Umbilical cord (tissue), 2 donors: ENCODE results near the gene RPA3. TPM values are rescaled to one million over a fixed set of nuclear protein-coding genes. Genes with fewer than 3 reads are reported as not detected.
A peak's percentile ranks its signal among the peaks of the same experiment; 100 is the strongest.

Experiments used
- DNase-seq: peaks from one replicate; pipeline ENCODE4 v3.0.0-alpha.2; 2015; ENCODE audit warnings: low spot score
- total RNA-seq: library from RNA; depleted of rRNA; stranded (reverse); fragments of >200 nt; gene quantifications from one replicate; pipeline ENCODE4 v1.2.3, GENCODE V29; 2014; ENCODE audit warnings: low replicate concordance; ENCODE audit not compliant: insufficient read depth

RPA3 gene
- total RNA-seq, result 25.8 TPM

- DNase-seq, result no peak
Measured at GRCh38 chr7:7718492-7718891, at the start of gene RPA3. RPA3 (minus strand) TSS chr7:7718607; CDS start chr7:7640418, 78,189 bp downstream.

DNA sequence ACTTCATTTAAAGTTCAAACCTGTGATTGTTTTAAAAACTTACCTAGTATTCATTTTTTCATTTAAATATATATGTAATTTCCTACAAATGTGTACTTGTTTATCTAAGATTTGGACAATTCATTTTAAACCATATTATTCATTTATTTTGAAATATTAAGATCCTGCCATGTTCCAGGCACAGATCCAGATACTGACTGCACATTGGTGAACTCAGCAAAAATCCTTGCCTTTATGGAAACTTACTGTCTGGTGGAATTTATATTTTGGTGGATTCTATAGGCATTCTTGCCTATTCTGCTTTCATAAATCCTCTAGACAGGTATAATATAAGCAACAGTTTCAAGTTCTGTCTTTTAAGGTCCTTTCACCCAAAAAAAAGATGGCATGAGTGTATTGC, 48.3 kb upstream of the RPA3 start:
- DNase-seq, result no peak

DNA sequence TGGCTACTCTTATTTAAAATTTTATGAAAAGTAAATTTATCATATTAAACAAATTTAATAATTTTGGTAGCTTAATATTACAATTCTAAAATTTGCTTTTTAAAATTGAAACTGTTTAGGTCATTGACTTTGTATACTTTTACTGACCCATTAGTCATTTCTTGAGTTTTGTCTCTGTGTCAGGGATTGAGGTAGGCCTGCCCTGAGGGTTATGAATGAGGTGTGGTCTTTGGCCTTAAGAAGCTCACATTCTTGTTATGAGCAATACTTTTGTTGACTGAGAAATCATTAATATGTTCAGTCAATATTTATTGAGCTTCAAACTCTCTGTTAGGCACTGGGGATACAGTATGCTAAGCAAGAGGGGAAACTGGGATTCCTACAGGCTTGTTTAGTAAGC, 47.0 kb upstream of the RPA3 start:
- DNase-seq, result no peak

DNA sequence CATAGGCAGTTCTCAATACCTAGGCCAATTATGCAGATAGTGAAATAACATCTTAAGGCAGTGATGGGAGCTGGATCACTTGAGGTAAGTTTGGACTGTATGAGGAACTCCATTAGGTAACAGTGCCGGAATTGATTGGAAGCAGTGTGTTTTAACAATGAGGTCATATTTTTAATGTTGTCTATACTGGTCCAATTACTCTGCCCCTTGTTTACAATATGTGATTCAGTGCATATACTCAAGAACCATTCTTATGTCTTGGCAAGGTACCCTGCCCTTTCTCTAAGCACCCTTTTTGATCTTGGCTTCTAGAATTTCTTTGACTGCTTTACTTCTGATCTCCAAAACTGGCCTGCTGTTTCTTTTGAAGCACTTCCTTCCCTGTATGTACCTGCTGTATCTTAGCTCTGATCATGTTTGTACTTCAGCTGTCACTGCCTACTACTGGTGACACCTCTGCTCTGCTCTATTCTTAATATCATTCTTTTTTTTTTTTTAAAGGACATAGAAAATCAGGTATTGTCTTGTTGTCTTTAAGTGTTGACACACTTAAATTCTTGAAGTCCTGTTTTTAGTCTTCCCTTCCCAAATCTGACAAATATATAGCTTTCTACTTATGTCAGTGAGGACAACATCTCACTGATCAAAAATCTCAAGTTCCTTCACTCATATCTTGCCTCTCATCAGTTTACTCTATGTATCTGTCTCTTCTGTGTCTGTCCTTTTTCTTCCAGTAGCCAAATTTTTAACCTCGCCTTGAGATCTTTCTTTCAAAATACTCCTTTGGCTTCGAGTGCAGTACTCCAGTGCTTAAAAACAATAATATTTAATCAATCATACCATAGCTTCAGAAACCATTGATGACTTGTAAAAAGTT, 46.4 kb upstream of the RPA3 start:
- DNase-seq, result no peak

DNA sequence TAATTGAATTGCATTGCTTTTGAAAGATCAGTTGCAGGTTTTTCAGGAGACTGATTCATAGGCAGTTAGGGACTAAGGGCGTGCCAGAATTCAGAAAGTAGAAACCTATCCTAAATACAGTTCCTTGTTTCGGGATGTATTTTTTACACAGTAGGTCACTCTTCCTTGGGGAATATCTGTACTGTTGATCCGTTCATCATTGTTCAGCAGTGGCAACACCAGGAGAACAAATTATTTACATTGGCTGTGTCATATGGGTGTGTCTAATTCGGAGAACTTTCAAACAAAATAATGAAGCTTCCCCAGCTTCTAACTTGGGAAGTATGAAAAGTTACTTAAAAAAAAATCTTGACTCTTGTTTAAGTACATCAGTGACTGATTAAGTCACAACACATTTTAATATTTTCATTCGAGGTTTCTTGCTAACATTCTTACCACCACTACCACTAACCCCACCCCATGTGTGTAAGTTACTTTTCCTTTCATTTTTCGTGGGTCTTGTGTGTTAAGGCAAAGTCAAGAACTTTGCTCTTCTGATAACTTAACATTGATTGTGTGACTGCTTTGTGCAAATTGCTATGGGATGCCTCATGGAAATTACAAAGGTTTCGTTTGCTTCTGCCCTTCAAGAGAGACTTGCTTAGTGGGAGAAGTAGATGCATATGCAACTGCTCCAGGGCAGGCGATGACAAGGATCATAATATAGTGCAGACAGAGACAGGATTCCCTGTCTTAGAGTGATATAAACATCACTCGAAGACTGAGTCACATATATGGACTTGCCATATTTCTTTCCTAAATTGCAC, 43.8 kb upstream of the RPA3 start:
- peak; percentile 91 for DNase-seq

- DNase-seq, result peak; percentile 71
Measured at GRCh38 chr7:7761340-7761973, 43.0 kb upstream of the RPA3 start.

DNA sequence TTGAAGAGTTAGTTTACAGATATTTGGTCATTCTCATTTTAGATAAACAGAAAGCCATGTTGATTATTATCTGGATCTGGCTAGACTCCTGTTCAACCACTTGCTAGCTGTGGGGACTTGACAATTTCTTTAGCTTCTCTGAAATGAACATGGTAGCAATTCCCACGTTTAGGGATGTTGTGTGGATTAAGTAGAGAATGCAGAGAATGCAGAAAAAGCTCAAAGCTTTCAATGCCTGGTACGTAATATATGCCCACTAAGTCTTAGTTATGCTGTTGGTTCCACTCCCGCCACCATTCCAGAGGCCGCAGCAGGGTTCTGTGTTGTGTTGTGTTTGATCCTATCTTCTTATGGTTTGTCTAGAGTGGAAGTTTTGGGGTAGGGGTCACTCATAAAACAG, 39.2 kb upstream of the RPA3 start:
- peak; percentile 49 for DNase-seq

DNA sequence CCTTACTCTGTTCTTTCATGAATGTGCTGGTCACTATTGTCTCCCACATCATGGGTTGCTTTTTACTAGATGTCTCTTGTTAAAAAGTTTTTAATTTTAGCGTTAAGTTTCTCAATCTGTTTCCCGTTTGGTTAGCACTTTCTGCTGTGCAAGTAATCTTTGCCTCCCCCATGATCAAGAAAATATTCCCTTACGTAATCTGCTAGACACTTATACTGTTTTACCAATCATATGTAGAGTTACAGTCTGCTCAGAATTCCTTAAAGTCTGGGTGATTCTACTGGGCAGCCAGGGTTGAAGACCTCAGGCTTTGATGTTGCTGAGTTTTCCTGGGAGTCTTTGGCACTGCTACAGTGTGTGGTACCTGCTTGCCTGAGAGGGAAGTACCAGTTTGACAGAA, 38.2 kb upstream of the RPA3 start:
- no peak for DNase-seq

- no peak for DNase-seq
Measured at GRCh38 chr7:7751243-7752092, 33.1 kb upstream of the RPA3 start.

DNA sequence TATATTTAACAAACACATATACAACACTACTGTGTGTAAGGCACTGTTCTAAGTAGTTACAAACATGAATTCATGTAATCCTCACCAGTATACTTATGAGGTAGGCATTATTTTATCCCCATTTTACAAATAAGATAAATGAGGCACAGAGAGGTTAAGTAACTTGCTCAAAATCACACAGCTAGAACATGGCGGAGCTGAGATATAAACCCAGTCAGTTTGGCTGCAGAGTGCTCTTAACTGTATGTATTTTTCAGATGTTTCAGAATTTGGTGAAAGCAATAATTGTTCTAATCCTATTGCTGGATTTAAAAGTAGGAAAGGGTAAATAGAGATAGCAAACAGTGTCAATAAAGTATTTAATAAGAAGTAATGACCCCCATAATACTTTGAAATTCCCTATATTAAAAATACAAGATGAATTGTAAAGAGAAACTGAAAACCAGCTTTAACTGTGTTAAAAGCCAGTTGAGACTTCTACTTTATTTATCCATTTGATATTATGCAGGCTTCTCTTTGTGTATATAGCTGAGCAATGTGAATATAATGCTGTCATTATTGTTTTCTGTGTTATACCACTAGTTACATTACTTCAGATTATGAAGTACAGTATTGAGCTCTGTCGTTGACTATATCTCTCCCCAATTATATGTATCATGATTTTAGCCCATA, 32.3 kb upstream of the RPA3 start:
- no peak for DNase-seq

DNA sequence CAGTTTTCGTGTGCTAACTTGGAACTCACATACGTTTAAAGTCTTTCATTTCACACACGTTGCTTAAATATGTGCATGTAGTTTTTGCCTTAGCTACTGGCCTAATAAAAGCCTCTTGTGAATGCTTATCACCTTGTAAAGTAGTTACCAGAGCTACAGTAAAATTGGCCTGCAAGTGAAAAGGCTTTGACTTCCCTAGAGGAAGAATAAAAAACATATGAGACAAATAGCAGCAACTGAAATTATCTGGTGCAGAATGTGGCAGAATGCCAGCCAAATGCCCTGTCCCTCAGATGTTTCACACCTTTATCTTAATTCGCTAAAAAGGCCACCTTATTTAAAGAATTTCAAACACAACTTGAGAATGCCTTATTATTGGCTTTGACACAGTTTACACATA, 28.1 kb upstream of the RPA3 start:
- DNase-seq, result peak; percentile 64

GRCh38 chr7:7745966-7746365, 27.6 kb upstream of the RPA3 start:
- DNase-seq, result no peak

- DNase-seq, result no peak
Measured at GRCh38 chr7:7745258-7745657, 26.9 kb upstream of the RPA3 start.

DNA sequence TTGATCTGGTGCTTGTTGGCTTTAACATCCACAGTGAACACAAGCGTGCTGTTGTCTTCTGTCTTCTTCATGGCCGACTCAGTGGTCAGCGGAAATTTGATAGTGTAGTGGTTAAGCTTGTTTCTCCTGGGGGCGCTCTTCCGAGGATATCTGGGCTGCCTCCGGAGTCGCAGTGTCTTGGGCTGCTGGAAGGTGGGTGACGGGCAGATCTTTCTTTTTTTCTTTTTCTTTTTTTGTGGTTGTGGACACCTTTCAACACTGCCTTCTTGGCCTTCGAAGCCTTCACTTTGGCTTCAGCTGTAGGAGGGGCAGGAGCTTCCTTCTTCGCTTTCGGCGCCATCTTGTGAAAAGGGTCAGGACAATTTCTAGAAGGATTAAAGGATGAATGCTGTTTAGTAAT, 23.8 kb upstream of the RPA3 start:
- no peak for DNase-seq

GRCh38 chr7:7740037-7740355, 21.6 kb upstream of the RPA3 start:
- DNase-seq, result no peak

DNA sequence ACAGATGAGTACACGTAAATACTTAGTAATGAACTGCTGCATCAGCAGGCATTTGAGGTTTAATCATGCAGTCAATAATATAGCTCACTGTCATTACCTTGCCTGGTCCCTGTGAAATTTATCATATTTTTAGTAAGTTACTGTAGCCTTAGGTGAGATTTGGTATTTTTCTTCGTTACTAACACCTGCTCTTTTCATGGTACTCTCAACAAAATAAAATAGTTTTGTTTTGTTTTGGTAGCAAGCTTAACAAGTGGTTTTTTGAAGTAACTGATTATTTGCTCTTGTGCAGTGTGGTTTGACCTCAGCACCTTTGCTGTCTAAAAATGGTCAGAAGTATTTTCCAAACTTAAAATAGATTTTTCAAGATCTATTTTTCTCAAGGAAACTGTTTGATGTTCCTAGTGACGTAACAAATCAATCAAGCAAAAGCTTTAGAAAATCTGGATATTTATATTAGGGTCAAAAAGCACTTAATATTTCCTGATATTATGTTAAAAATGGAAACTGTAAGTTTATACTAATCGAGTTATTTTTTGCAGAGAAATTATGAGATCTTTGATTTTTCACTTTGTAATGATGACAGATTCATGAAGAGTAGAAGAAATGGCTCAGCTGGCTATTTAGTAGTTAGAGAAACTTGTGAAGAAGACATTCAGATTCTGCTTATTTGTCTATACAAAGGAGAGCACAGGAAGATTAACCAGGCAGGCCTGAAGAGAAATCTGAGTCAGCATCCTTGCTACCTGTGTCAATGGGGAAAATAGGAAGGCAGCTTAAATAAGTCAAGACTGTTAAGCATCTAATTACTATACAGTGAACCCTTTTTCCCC, 21.0 kb upstream of the RPA3 start:
- DNase-seq, result no peak

GRCh38 chr7:7738622-7739021, 20.2 kb upstream of the RPA3 start:
- no peak for DNase-seq

GRCh38 chr7:7738177-7738576, 19.8 kb upstream of the RPA3 start:
- no peak for DNase-seq

DNA sequence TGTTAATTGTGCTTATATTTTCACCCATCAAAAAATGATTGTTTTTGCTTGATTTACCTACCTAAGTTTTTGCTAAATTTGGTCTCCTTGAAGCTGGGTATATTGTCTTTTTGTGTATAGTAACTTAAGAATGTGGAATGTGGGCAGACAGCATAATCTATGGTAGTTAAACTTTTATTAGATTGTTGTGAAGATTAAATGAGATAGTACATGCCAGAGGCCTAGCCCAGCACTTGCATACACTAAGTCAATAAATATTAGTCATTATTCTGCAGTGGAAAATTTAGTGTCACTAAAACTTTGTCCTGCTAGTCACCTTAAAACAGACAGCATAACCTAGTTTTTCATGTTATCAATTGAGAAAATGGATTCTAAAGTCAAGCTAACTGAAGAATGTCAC, 19.3 kb upstream of the RPA3 start:
- DNase-seq, result no peak

GRCh38 chr7:7736671-7737070, 18.3 kb upstream of the RPA3 start:
- no peak for DNase-seq
